Neural progenitor cell (in vitro differentiated cells): Measurements from ENCODE around the gene BDKRB2.

Experiments
- EZH2 ChIP-seq: fragments of 200-600 bp; sonication (generic); IDR thresholded peaks from 2 replicates; pipeline ENCODE4 v1.6.1; 2017; ENCODE audit warnings: antibody characterized with exemption, mild to moderate bottlenecking, moderate library complexity
- EZH2phosphoT487 ChIP-seq: fragments of 200-600 bp; sonication (generic); IDR thresholded peaks from 2 replicates; pipeline ENCODE4 v1.6.1; 2017; ENCODE audit warnings: antibody characterized with exemption
- TF ChIP-seq, protein P1 (sequence below): fragments of 200-600 bp; sonication (generic); IDR thresholded peaks from 2 replicates; pipeline ENCODE4 v1.5.1; 2017; ENCODE audit warnings: antibody characterized with exemption, mild to moderate bottlenecking

DNA sequence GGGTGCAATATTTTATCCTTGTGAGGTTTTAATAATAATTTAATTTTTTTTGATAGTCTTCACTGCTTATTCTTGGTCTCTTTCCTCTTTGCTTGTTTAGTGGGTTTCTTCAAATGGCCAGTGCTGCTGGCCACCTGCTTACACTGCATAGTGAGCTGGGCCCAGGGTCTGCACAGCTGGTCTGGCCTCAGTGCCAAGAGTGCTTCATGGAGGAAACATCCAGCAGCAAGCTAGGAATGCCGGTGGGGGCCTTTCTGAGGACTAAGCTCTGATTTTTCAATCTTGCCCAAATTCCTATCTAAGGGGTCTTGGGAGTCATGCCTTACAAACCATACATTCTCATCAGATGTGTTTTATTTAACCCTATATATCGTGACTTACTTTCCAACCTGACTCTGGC lies 13.3 kb upstream of the BDKRB2 start:
- TF ChIP-seq, protein P1, sequence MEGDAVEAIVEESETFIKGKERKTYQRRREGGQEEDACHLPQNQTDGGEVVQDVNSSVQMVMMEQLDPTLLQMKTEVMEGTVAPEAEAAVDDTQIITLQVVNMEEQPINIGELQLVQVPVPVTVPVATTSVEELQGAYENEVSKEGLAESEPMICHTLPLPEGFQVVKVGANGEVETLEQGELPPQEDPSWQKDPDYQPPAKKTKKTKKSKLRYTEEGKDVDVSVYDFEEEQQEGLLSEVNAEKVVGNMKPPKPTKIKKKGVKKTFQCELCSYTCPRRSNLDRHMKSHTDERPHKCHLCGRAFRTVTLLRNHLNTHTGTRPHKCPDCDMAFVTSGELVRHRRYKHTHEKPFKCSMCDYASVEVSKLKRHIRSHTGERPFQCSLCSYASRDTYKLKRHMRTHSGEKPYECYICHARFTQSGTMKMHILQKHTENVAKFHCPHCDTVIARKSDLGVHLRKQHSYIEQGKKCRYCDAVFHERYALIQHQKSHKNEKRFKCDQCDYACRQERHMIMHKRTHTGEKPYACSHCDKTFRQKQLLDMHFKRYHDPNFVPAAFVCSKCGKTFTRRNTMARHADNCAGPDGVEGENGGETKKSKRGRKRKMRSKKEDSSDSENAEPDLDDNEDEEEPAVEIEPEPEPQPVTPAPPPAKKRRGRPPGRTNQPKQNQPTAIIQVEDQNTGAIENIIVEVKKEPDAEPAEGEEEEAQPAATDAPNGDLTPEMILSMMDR, result no peak
- TF ChIP-seq EZH2, result no peak
- TF ChIP-seq EZH2phosphoT487, result no peak
